HG03439 (cell line): Measurements from ENCODE around the gene TNFRSF9.
"Not testable (repeated sequence)": the region's sequence is repeated elsewhere in the genome, so short reads cannot be mapped to it uniquely, and the experiment has no call there.

Experiments used
- ATAC-seq: cut with Tn5 transposase; IDR thresholded peaks from one replicate; pipeline ENCODE4 v1.9.1; 2021; ENCODE audit warnings: mild to moderate bottlenecking, moderate library complexity; ENCODE audit not compliant: unreplicated experiment

Gene TNFRSF9

GRCh38 chr1:7940745-7941436, at the start of gene TNFRSF9:
TNFRSF9 (minus strand) TSS chr1:7940839; CDS start chr1:7939994, 845 bp downstream.
- no peak for ATAC-seq

GRCh38 chr1:7989762-7990428, 49.3 kb upstream of the TNFRSF9 start:
- ATAC-seq: no peak

- ATAC-seq: no peak
Measured at GRCh38 chr1:7988576-7988975, 47.9 kb upstream of the TNFRSF9 start.

- no peak for ATAC-seq
Measured at GRCh38 chr1:7987528-7987927, 46.9 kb upstream of the TNFRSF9 start.

GRCh38 chr1:7985851-7986612, 45.4 kb upstream of the TNFRSF9 start:
- no peak for ATAC-seq

- ATAC-seq: no peak
Measured at GRCh38 chr1:7984811-7985210, 44.2 kb upstream of the TNFRSF9 start.

GRCh38 chr1:7983086-7983778, 42.6 kb upstream of the TNFRSF9 start:
- ATAC-seq: no peak

GRCh38 chr1:7980984-7981383, 40.3 kb upstream of the TNFRSF9 start:
- ATAC-seq: no peak

- no peak for ATAC-seq
Measured at GRCh38 chr1:7975212-7975865, 34.7 kb upstream of the TNFRSF9 start.

GRCh38 chr1:7973086-7973485, 32.4 kb upstream of the TNFRSF9 start:
- ATAC-seq: no peak

- ATAC-seq: no peak
Measured at GRCh38 chr1:7972285-7972684, 31.6 kb upstream of the TNFRSF9 start.

GRCh38 chr1:7971024-7971423, 30.4 kb upstream of the TNFRSF9 start:
- no peak for ATAC-seq

- ATAC-seq: no peak
Measured at GRCh38 chr1:7970246-7970645, 29.6 kb upstream of the TNFRSF9 start.

- ATAC-seq: no peak
Measured at GRCh38 chr1:7967651-7968050, 27.0 kb upstream of the TNFRSF9 start.

GRCh38 chr1:7967196-7967595, 26.6 kb upstream of the TNFRSF9 start:
- ATAC-seq: no peak

GRCh38 chr1:7964476-7964875, 23.8 kb upstream of the TNFRSF9 start:
- ATAC-seq: no peak

- ATAC-seq: not testable (repeated sequence)
Measured at GRCh38 chr1:7963841-7964240, 23.2 kb upstream of the TNFRSF9 start.

- not testable (repeated sequence) for ATAC-seq
Measured at GRCh38 chr1:7963378-7963730, 22.7 kb upstream of the TNFRSF9 start.

GRCh38 chr1:7962636-7963377, 22.2 kb upstream of the TNFRSF9 start:
- no peak for ATAC-seq

- peak; percentile 9 for ATAC-seq
Measured at GRCh38 chr1:7962014-7962335, 21.3 kb upstream of the TNFRSF9 start.
